Uterus (tissue), 2 donors: ENCODE results near the gene RBMS3.

Experiments used
- POLR2A ChIP-seq, 2 donors: fragments of 450-650 bp; IDR thresholded peaks; one replicate each; pipeline ENCODE4 v1.6.1; 2016; ENCODE audit warnings: antibody characterized with exemption in 2 of 2, mild to moderate bottlenecking in 1 of 2, moderate library complexity in 1 of 2
- TF ChIP-seq, protein P1 (sequence below), 4 experiments: fragments of 200-600 bp in 2 of 4; fragments of 450-650 bp in 2 of 4; sonication (generic) in 2 of 4; IDR thresholded peaks; one replicate each; pipeline ENCODE4 v1.5.1; 2016 to 2019; ENCODE audit warnings: antibody characterized with exemption in 4 of 4, mild to moderate bottlenecking in 2 of 4, moderate library complexity in 1 of 4

DNA sequence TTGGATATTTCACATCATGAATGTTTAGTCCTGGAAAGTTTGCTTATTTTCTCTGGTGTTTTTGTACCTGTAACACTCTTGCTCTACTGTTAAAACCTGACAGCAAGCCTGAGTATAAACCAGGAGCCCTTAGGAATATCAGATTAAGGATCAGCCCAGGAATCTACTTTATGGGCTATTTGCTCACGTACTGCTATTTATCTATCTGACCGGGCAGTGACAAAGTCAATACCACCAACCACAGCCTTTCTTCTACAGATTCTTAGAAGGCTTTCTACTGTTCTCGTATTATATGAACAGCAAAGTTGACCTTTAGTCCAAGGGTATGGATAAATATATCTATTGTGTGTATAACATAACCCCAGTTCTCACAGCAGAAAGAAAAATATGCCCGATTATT is 521.2 kb downstream of the RBMS3 start:
- TF ChIP-seq, protein P1, sequence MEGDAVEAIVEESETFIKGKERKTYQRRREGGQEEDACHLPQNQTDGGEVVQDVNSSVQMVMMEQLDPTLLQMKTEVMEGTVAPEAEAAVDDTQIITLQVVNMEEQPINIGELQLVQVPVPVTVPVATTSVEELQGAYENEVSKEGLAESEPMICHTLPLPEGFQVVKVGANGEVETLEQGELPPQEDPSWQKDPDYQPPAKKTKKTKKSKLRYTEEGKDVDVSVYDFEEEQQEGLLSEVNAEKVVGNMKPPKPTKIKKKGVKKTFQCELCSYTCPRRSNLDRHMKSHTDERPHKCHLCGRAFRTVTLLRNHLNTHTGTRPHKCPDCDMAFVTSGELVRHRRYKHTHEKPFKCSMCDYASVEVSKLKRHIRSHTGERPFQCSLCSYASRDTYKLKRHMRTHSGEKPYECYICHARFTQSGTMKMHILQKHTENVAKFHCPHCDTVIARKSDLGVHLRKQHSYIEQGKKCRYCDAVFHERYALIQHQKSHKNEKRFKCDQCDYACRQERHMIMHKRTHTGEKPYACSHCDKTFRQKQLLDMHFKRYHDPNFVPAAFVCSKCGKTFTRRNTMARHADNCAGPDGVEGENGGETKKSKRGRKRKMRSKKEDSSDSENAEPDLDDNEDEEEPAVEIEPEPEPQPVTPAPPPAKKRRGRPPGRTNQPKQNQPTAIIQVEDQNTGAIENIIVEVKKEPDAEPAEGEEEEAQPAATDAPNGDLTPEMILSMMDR (IDR thresholded peaks at IDR 0.05): no peak
- no peak for TF ChIP-seq POLR2A (IDR thresholded peaks at IDR 0.05)
